GM19099 (cell line): Measurements from ENCODE around the gene KRT24.

Experiments
- POLR2A ChIP-seq: IDR thresholded peaks from 3 replicates; pipeline ENCODE4 v1.6.1; 2011; ENCODE audit warnings: low read depth; ENCODE audit not compliant: insufficient read length; ENCODE audit errors: extremely low read depth

Gene KRT24

GRCh38 chr17:40659911-40660310, 43.6 kb downstream of the KRT24 start:
- no peak for TF ChIP-seq POLR2A

GRCh38 chr17:40658396-40658795, 45.2 kb downstream of the KRT24 start:
- no peak for TF ChIP-seq POLR2A

- no peak for TF ChIP-seq POLR2A
These were observed 51.6 kb downstream of the KRT24 start for GRCh38 chr17:40651939-40652338.

- TF ChIP-seq POLR2A = no peak
These were observed 55.1 kb downstream of the KRT24 start for GRCh38 chr17:40648384-40648968.
